NOMO-1 treated with dmso at 0.1 percent for 144 hours (cell line): ENCODE data around the gene INPP4B.
"Not testable (repeated sequence)": the region's sequence is repeated elsewhere in the genome, so short reads cannot be mapped to it uniquely, and the experiment has no call there.

Experiments
- DNase-seq: peaks from one replicate; lab custom pipeline; 2025; ENCODE audit not compliant: unreplicated experiment; lab: John Stamatoyannopoulos, UW

INPP4B gene

DNA sequence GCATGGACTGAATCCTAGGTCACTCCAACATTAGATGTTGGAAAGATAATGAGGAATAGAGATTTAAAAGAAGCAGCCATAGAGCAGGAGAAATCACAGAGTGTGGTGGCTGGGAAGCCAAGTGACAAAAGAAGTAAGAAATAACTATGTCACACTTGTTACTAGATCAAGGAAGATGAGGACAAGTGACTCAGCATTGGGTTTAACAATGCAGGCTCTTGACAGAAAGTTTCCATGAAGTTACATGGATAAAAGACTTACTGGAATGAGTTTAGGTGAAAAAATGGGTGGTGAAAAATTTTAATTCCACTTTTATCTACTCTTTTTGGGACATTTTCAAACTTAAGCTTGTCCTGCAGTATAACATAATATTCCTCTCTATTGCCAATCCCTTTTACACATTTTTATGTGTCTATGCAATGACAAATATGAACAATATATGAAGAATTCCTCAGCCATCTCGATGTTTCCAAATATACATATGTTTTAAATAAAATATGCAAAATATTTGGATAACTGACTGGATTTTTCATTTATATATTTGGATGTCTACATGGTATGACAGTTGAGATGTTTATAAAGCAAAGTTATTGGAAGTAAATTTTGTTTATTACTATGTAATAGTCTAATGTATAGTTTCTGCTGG is 747.1 kb downstream of the INPP4B start:
- DNase-seq, result no peak

DNA sequence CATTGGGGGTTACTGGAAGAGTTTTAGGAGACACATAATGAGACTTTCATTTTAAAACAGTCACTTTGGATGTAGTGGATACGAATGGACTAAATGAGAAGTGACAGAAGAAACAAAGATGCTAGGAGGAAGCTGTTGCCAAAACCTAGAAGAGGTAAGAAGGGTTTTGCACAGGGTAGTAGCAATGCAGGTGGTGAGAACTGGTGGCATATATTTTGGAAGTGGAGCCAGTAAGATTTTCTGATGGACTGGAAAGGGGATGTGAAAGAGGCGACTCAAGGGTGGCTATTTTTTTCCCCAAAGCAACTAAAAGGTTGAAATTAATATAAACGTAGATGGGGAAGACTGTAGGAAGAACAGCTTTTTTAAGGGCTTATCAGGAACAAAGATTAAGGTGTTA is 747.7 kb downstream of the INPP4B start:
- no peak for DNase-seq

DNA sequence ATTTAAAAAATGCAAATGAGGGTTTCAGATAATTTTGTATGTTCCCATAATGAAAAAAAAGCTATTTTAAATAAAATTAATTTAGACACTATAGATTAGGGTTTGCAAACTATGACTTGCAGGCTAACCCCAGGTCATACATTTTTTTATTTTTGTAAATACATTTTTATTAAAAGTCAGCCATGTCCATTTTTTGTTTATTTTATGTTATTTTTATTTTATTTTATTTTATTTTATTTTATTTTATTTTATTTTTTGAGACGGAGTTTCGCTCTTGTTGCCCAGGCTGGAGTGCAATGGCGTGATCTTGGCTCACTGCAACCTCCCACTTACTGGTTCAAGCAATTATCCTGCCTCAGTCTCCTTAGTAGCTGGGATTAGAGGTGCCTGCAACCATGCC is 749.1 kb downstream of the INPP4B start:
- no peak for DNase-seq

DNA sequence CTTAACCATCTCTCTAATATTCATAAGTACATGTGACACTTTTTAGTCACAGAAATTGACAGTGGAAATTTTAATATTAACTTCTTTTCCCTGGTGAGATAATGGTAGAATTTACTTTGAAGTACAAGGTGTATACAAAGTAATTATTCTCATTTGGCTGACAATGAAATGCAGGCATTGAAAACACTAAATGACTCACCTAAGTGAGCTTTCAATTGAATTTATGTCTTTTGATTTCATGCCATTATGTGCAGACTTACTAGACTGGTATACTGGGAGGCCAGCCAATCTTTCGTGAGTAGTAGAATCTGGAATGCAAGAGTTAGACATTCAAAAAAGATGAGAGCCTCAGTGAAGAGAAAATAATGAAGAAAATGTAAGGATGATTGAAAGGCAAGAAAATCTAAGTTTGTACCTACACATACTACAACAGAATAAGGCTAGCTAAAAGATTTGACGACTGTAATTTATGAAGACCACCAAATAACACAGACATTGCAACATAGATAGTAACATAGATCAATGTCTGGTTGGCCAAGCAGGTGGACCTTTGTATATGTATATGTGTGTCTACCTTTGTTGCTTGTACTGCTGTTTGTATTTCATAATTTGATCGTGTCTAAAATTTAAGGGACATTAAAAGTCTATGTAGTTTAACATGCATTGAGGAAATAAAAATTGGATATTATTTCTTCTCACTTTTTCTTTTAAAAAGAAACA is 750.1 kb downstream of the INPP4B start:
- DNase-seq, result no peak

DNA sequence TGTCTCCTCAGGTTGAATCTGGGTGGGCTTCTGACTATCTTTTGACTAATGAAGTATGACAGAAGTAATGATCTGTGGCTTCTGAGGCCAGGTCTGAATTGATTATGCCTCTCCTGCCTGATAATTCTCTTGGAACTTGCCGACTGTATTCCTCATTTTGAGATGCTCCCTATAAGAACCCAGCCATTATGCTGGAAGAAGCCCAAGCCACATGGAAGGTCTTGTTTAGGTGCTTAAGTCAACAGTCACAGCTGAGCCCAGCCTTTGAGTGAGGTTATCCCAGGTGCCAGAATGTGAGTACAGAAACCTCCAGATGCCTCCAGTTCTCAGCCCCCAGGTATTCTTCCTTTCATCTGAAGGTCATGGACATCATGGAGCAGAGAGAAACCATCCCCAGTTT is 753.2 kb downstream of the INPP4B start:
- no peak for DNase-seq

DNA sequence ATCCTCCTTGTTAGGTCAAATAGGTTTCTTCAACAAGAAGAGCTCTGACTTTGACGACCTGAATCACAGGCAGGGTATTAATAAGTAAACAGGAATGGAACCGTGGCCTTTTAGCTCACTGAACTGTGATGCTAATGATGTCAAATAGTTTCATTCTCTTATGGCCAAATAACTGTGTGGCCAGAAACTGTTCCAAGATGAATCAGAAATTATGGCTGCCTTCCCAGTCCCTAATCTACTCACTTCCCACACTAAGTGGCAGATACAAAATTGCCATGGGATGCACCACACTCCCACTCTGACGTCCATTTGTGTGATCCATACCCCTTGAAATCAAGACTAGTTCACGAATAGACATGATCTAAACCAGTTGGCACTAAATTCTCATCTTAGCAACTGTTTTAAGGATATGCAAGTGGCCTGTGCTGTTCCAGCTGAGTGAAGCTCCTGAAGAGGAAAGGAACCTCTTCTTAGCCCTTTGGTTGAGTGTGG is 754.4 kb downstream of the INPP4B start:
- no peak for DNase-seq

DNA sequence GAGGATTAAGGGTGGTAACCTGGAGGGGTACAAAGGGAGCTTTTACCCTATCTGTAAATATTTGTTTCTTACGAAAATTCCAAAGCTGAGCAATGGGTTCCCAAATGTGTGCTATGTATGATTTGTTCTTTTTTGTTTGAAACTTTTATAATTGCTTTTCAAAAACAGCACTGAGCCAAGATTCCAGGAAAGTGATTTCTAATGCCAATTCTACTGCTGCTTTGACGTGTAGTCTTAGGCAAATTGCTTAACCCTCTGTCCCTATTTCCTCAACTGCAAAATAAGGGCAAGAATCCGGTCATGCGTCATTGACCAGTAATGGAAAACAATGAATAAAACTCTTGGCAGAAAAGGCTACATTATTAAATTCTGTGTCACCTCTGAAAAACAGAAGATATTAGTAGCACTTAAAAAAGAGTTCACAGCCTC is 755.0 kb downstream of the INPP4B start:
- no peak for DNase-seq

DNA sequence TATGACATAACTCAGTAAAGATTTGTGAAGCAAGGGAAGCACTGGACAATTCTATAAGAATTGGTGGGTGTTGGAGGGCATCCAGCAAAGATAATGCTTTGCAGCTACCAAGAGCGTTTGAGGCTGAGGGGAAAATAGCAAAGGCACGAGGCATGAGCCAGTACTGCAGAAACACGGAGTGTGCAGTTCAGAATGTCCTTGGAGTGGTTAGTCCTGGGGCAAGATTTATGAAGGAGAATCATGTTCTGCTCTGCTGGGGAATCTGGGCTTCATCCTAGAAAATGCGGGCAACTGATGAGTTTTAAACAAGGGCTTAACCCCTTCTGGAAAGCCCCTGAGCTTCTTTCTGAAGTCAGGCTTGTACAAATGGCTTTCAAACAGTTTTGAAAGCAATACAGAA is 757.2 kb downstream of the INPP4B start:
- DNase-seq, result no peak

DNA sequence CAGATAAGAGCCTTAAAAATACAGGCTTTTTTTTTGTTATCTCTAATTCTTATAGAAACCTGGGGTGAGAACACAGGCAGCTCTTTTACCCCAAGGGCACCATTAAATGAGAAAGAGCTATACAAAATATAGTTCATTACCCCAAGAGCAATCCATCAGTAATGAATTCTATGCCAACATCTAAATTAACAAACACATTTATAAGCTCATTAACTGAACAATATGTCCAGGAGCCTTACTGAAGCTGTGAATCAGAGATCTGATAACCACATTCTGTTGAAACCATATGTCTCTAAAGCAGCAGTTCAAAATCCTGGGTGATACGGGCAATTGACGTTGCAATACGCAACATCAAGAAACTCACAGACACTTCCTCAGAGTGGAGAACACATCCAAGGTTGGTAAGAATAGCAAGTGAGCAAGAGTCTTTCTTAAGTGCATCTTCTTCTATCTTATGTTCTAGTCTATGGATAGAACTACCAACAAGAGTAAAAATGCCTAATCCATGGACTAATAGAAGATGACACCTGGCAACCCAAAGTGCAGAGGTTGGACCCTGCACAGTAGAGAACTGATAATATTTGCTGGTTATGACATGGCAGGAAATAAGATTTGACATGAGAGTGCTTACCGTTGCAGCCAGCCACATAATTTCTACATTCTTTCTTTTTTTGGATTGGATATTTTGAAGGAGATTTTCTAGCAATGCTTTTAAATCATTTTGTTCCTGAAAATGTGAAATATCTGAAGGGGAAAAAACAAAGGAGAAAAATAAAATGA is 760.4 kb downstream of the INPP4B start:
- DNase-seq, result no peak

DNA sequence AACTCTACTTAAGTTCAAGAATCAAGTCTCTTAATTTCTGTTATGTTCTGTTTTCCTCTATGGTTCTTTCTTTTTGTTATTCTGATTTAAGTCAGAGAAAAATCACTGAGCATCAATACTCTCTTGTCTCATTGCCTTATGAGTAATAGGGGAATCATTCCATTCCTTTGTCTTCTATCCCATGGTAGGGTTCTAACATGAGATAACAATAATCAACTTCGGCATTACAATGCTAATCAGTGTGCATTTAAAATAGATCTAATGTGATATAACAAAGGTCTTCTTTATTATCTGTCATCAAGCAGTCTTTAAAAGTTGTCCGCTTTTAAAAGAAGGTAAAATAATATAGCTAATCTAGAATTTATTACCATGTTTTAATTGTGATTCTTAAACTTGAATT is 762.8 kb downstream of the INPP4B start:
- DNase-seq, result no peak

DNA sequence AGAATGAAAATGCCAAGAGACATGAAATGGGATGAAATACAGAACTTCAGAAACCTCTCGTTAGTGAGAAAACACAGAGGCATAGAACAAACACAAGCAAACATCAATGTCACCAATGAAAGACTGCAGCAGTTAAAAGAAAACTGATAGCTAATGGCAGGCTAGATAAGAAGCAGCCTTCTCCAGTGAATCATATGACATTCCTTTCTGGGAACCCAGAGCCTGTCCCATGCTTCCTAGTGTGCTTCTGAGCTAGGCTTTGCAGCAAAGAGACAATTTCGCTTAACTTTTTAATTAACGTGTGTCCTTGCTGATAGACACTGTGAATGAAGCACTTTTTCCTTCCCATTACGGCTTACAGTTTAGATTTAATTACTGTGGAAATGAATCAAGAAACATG is 765.1 kb downstream of the INPP4B start:
- DNase-seq, result no peak

DNA sequence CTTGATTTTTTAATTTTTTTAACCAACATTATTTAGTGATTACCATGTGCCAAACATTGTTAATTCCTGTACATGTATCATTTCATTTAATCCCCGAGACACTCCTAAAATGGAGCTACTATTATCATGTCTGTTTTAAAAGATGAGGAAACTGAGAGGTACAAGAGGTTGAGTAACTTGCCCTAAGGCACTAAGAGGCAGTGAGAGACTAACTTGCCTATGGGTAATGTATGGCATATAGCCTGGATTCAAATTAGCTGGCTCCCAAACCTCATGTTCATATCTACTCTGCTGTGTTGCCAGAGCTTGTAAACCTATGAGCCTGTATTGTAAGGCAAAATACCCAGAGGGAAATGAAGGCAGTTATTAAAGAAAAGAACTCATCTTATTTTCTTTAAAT is 766.1 kb downstream of the INPP4B start:
- DNase-seq, result no peak

DNA sequence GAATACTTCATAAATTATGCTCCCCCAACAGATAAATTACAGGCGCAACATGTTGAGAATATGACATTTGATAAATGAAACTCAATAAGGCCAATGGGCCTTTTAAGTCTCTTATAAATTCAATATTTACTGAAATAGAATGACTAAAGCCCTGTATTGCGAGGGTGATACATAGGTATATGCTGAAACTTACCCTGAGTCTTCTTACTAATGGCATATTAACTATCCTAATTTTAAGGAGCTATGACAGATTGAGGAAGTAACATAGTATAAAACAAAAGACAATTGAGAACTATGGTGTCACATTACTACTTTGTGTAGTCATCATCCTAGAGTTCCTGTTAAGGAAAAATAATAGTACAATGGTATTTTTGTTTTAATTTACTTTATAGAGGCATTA is 769.1 kb downstream of the INPP4B start:
- DNase-seq, result no peak

DNA sequence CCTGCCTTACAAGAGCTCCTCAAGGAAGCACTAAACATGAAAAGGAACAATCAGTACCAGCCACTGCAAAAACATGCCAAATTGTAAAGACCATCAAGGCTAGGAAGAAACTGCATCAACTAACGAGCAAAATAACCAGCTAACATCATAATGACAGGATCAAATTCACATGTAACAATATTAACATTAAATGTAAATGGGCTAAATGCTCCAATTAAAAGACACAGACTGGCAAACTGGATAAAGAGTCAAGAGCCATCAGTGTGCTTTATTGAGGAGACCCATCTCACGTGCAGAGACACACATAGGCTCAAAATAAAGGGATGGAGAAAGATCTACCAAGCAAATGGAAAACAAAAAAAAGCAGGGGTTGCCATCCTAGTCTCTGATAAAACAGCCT is 777.8 kb downstream of the INPP4B start:
- not testable (repeated sequence) for DNase-seq

DNA sequence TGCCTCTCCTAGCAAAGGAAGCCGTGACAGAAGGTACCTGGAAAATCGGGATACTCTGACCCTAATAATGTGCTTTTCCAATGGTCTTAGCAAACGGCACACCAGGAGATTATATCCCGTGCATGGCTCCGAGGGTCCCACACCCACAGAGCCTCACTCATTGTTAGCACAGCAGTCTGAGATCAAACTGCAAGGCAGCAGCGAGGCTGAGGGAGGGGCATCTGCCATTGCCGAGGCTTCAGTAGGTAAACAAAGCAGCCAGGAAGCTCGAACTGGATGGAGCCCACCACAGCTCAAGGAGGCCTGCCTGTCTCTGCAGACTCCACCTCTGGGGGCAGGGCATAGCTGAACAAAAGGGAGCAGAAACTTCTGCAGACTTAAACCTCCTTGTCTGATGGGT is 779.5 kb downstream of the INPP4B start:
- DNase-seq, result not testable (repeated sequence)

DNA sequence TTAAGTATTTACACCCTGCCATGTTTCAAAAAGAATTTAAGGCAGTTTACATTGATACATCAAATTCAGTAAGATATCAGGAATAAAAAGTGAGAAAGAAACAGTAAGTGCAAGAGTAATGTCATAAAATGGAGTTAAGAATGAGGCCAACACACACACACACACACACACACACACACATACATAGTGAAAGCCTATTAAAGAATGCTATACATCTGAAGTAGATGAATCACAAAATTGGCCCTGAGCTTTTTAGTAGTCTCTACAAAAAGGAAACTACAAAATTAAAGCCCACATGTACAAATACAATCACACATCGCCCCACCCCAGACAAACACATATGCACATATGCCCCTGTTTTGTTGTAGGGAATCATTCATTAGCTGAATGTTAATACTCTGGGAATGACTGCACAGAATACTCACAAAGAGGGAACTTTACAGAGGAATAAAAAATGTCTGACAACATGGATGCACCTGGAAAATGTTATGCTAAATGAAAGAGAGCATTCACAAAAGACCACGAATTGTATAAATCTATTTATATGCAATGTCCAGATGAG is 780.9 kb downstream of the INPP4B start:
- no peak for DNase-seq

DNA sequence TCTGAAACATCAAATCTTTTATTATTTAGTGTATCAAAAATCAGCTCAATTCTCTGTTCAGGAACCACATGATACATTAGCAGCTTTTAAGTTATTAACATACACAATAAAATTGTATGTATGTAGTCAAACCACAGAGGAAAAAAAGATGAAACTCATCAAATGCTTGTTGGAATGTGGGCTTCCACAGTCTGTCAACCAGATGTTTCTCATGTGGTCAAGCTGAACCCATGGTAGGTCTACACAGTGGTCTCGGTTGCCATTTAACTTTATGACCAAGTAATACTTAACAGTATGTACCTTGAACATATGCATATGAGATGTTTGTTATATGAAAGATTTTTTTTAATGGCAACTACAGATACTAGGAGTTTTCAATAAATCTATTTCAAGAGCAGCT is 781.9 kb downstream of the INPP4B start:
- no peak for DNase-seq

DNA sequence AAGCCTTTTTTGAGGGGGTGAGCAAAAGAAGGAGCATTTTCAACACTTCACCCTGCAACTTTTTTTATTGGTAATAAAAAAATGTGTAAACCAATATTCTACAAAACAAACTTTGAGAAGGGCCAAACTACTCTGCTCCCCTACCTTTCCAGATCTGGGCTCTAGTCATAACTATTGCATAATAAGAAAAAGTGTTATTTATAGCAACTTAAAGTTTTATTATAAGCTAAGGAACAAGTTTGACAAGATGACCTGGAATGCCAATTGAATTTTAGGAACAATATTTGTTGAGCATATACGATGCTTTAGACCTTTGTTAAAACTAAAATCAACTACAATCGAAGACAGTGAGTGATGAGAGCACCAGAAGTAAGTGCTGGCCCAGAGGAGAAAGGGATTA is 800.1 kb downstream of the INPP4B start:
- DNase-seq, result no peak

DNA sequence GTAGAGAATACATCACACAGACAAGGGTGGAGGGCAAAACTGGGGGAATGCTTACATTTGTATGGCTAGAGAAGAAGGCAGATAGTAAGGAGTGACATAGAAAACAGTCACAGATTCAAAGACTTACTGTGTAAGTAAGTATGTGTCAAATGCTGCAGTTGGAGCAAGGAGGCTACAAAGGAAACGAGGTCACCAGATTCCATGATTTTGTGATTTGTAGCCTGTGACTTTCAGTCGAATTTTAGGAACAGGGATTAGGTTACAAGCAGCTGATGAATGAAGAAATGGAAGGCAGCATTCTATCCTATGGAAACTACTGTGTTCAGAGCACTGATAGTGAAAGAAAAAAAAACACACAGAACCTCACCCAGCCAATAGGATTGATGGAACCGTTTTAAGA is 801.8 kb downstream of the INPP4B start:
- DNase-seq, result no peak

DNA sequence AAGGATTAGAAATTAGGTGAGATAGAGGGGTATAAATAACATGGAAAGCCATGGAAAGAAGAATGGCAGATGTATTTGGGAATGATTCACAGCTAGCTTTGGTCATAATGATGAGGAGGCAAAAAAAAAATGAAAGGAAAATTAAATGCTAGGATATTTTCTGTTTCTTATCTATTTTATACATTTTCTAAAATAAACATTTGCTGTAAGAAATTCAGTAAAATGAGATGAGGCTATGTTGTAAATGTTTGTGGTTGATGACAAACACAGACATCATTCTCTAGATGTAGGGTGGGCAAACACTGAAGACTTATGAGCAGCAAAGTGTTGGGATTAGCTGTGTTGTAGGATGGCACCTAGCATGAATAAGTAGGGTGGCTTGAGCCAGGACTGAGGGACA is 802.6 kb downstream of the INPP4B start:
- DNase-seq, result no peak

DNA sequence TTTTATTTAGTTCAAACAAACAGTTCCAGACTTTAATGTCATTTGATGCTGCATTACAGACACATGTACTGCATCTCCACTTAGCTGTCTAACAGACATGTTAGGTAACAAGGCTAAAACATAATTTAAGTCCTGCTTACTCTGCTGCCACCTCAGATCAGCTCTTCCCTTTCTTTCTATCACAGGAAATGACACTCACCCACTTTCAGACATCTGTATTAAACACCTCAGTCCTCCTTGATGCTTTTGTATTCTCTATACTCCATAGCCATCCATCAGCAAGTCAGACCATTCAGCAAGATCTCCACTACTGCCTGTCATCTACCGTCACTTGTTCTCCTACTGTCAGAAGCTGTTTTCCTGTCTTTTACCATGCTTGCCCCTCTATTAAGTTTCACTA is 804.3 kb downstream of the INPP4B start:
- DNase-seq, result no peak

DNA sequence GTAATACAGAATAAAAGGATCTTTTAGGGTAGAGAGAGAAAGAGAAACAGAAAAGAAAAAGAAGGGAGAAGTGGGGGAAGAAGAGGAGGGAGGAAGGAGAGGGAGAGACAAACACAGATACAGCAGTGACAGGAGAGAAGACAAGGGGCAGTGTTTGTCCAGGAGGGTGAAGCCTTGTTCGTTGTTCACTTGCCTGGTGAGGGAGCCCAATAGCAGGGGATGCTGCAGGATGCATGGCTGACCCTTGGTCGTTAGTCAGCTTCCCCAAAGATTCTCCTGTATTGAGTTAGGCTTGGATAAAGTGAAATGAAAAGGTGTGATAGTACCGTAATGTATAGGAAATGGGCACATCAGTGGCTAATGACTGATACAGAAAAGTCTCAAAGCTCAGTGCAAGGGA is 806.1 kb downstream of the INPP4B start:
- DNase-seq, result no peak
